HepG2 (cell line): Measurements from ENCODE around the gene ASXL1. TPM values are rescaled to one million over a fixed set of nuclear protein-coding genes. Genes with fewer than 3 reads are reported as not detected.

Experiments used
- CBX5 ChIP-seq: sonication (generic); formaldehyde crosslinking; IDR thresholded peaks from 2 replicates; pipeline ENCODE4 v1.4.0; 2020; ENCODE audit warnings: missing genetic modification reagents, borderline replicate concordance
- CHD2 ChIP-seq: IDR thresholded peaks from 2 replicates; pipeline ENCODE4 v1.6.1; 2011; ENCODE audit warnings: low read depth, low read length, improper control_type of control experiment
- DR1 ChIP-seq: sonication (generic); formaldehyde crosslinking; IDR thresholded peaks from 2 replicates; pipeline ENCODE4 v1.8.0; 2021; ENCODE audit warnings: mild to moderate bottlenecking, missing genetic modification reagents, inconsistent platforms
- HMGA1 ChIP-seq: sonication (generic); formaldehyde crosslinking; conservative IDR thresholded peaks from 2 replicates; pipeline ENCODE4 v1.4.0; 2020; ENCODE audit warnings: missing genetic modification reagents
- HNF4G ChIP-seq, 2 experiments: sonication (generic) in 1 of 2; formaldehyde crosslinking in 1 of 2; IDR thresholded peaks; 2 replicates each; pipeline versions ENCODE4 v1.4.0 to v1.6.1; 2011 to 2020; ENCODE audit warnings: borderline replicate concordance in 2 of 2, low read depth in 2 of 2, mild to moderate bottlenecking in 2 of 2, low read length in 1 of 2, missing genetic modification reagents in 1 of 2, moderate library complexity in 1 of 2
- JUNB ChIP-seq: sonication (generic); formaldehyde crosslinking; IDR thresholded peaks from 2 replicates; pipeline ENCODE4 v1.8.0; 2022; ENCODE audit warnings: missing genetic modification reagents, mild to moderate bottlenecking, borderline replicate concordance
- MAFK ChIP-seq, 2 experiments: IDR thresholded peaks in 1 of 2; conservative IDR thresholded peaks in 1 of 2; 2 replicates each; pipeline ENCODE4 v1.6.1; 2011; ENCODE audit warnings: improper control_type of control experiment in 2 of 2, low read length in 2 of 2
- NFRKB ChIP-seq: fragments of 450-650 bp; IDR thresholded peaks from 2 replicates; pipeline ENCODE4 v1.6.1; 2017
- TFAP4 ChIP-seq: sonication (generic); IDR thresholded peaks from 2 replicates; pipeline ENCODE4 v1.6.1; 2016; ENCODE audit warnings: low read depth, borderline replicate concordance
- TOPORS ChIP-seq: sonication (generic); formaldehyde crosslinking; IDR thresholded peaks from 2 replicates; pipeline ENCODE4 v1.8.0; 2023; ENCODE audit warnings: mild to moderate bottlenecking, missing genetic modification reagents
- U2AF1 ChIP-seq: fragments of 200-400 bp; formaldehyde crosslinking; optimal IDR thresholded peaks from 2 replicates; pipeline ENCODE3; 2017; ENCODE audit warnings: mild to moderate bottlenecking, low read depth, low read length
- ZEB1 ChIP-seq: IDR thresholded peaks from 2 replicates; pipeline ENCODE4 v1.6.1; 2012; ENCODE audit warnings: mild to moderate bottlenecking, low read depth, inconsistent platforms; ENCODE audit not compliant: insufficient replicate concordance
- ZMYM4 ChIP-seq: sonication (generic); formaldehyde crosslinking; IDR thresholded peaks from 2 replicates; pipeline ENCODE4 v1.8.1; 2023; ENCODE audit warnings: mild to moderate bottlenecking, missing genetic modification reagents
- ZNF10 ChIP-seq: sonication (generic); formaldehyde crosslinking; IDR thresholded peaks from 2 replicates; pipeline ENCODE4 v1.4.0; 2020; ENCODE audit warnings: mild to moderate bottlenecking, low read depth, missing genetic modification reagents, borderline replicate concordance
- ZNF33A ChIP-seq: sonication (generic); formaldehyde crosslinking; IDR thresholded peaks from 2 replicates; pipeline ENCODE4 v1.5.1; 2020; ENCODE audit warnings: missing genetic modification reagents, mild to moderate bottlenecking, moderate library complexity, borderline replicate concordance
- ZNF484 ChIP-seq: sonication (generic); formaldehyde crosslinking; IDR thresholded peaks from 2 replicates; pipeline ENCODE4 v1.5.1; 2020; ENCODE audit warnings: mild to moderate bottlenecking, low read depth, missing genetic modification reagents, borderline replicate concordance
- ZNF562 ChIP-seq: sonication (generic); formaldehyde crosslinking; IDR thresholded peaks from 2 replicates; pipeline ENCODE4 v1.8.0; 2022; ENCODE audit warnings: missing genetic modification reagents, borderline replicate concordance
- ZNF768 ChIP-seq: sonication (generic); formaldehyde crosslinking; IDR thresholded peaks from 2 replicates; pipeline ENCODE4 v1.4.0; 2020; ENCODE audit warnings: missing genetic modification reagents
- ZNF782 ChIP-seq: sonication (generic); formaldehyde crosslinking; IDR thresholded peaks from 2 replicates; pipeline ENCODE4 v1.4.0; 2020; ENCODE audit warnings: missing genetic modification reagents, mild to moderate bottlenecking, borderline replicate concordance
- polyA plus RNA-seq, 8 experiments: library from polyadenylated mRNA; depleted of rRNA in 3 of 8; stranded (reverse) in 7 of 8; unstranded in 1 of 8; fragments of >200 nt; fragmentation: Illumina TruSeq in 4 of 8; extraction: Trizol in 4 of 8; gene quantifications; 2 replicates each; pipeline versions ENCODE4 v1.2.1 to v1.2.3, GENCODE V29; 2011 to 2016; ENCODE audit warnings: low read depth in 4 of 8, missing spikeins in 1 of 8, mixed read lengths in 1 of 8; ENCODE audit not compliant: insufficient read depth in 1 of 8
- total RNA-seq, 5 experiments: library from RNA; depleted of rRNA; stranded (reverse); fragments of >200 nt; fragmentation: Illumina TruSeq; extraction: Trizol; gene quantifications; 2 replicates each; pipeline ENCODE4 v1.2.3, GENCODE V29; 2016; ENCODE audit warnings: low read depth in 1 of 5
- TF ChIP-seq, protein P1 (sequence below): sonication (generic); formaldehyde crosslinking; IDR thresholded peaks from 2 replicates; pipeline ENCODE4 v1.4.0; 2020; ENCODE audit warnings: mild to moderate bottlenecking, missing genetic modification reagents

ASXL1 gene
- total and polyA plus RNA-seq, 2 of the 13 experiments (the other 11 are each of a cell fraction or from before 2014, with no cell fraction given), result 62.1 to 74.8 TPM

DNA sequence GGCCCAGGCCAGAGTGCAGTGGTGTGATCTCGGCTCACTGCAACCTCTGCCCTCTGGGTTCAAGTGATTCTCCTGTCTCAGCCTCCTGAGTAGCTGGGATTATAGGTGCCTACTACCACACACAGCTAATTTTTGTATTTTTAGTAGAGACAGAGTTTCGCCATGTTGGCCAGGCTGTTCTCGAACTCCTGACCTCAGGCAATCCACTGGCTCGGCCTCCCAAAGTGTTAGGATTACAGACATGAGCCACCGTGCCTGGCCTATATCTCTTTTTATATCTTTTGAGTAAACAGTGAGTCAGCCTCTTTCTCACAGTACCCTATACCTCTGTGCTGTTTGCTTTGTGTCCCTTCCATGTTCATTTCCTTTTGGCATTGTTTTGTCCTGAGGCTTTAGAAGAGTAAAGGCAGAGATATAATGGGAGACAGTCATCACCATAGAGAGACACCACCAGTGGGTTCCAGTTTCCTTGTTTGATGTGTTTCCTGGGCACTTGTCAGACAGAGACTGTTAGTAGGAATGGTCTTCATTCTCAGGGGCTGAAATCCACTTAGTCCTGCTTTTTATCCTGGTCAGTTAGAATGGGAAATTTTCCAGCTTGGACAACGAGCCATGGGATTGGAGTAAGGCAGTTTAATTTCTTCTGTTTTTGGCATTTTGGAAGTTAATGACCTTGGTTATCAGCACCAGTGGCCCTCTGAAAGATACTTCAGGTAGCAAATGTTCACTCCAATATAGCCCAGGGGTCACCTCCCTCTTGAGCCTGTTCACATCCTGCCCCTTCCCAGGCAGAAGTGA lies 32.2 kb upstream of the ASXL1 start (continued):
- no peak for TF ChIP-seq ZNF782 (CRISPR knock-in tag)
- peak; percentile 90 for TF ChIP-seq ZMYM4
- peak; percentile 45; the same call in 1 of the 2 replicates for TF ChIP-seq ZNF33A (CRISPR knock-in tag)
- TF ChIP-seq ZNF768 (CRISPR knock-in tag), result no peak
- TF ChIP-seq NFRKB, result no peak
- no peak for TF ChIP-seq CHD2
- TF ChIP-seq CBX5, result peak; percentile 73; the same call in 1 of the 2 replicates
- peak; percentile 53 to 56; a peak in 2 of 4 replicates for TF ChIP-seq MAFK (conservative IDR thresholded peaks at IDR 0.05 in 1 of 2, IDR thresholded peaks at IDR 0.05 in 1 of 2; ENCODE audit: low read length in 2 of 2)
- TF ChIP-seq, protein P1, sequence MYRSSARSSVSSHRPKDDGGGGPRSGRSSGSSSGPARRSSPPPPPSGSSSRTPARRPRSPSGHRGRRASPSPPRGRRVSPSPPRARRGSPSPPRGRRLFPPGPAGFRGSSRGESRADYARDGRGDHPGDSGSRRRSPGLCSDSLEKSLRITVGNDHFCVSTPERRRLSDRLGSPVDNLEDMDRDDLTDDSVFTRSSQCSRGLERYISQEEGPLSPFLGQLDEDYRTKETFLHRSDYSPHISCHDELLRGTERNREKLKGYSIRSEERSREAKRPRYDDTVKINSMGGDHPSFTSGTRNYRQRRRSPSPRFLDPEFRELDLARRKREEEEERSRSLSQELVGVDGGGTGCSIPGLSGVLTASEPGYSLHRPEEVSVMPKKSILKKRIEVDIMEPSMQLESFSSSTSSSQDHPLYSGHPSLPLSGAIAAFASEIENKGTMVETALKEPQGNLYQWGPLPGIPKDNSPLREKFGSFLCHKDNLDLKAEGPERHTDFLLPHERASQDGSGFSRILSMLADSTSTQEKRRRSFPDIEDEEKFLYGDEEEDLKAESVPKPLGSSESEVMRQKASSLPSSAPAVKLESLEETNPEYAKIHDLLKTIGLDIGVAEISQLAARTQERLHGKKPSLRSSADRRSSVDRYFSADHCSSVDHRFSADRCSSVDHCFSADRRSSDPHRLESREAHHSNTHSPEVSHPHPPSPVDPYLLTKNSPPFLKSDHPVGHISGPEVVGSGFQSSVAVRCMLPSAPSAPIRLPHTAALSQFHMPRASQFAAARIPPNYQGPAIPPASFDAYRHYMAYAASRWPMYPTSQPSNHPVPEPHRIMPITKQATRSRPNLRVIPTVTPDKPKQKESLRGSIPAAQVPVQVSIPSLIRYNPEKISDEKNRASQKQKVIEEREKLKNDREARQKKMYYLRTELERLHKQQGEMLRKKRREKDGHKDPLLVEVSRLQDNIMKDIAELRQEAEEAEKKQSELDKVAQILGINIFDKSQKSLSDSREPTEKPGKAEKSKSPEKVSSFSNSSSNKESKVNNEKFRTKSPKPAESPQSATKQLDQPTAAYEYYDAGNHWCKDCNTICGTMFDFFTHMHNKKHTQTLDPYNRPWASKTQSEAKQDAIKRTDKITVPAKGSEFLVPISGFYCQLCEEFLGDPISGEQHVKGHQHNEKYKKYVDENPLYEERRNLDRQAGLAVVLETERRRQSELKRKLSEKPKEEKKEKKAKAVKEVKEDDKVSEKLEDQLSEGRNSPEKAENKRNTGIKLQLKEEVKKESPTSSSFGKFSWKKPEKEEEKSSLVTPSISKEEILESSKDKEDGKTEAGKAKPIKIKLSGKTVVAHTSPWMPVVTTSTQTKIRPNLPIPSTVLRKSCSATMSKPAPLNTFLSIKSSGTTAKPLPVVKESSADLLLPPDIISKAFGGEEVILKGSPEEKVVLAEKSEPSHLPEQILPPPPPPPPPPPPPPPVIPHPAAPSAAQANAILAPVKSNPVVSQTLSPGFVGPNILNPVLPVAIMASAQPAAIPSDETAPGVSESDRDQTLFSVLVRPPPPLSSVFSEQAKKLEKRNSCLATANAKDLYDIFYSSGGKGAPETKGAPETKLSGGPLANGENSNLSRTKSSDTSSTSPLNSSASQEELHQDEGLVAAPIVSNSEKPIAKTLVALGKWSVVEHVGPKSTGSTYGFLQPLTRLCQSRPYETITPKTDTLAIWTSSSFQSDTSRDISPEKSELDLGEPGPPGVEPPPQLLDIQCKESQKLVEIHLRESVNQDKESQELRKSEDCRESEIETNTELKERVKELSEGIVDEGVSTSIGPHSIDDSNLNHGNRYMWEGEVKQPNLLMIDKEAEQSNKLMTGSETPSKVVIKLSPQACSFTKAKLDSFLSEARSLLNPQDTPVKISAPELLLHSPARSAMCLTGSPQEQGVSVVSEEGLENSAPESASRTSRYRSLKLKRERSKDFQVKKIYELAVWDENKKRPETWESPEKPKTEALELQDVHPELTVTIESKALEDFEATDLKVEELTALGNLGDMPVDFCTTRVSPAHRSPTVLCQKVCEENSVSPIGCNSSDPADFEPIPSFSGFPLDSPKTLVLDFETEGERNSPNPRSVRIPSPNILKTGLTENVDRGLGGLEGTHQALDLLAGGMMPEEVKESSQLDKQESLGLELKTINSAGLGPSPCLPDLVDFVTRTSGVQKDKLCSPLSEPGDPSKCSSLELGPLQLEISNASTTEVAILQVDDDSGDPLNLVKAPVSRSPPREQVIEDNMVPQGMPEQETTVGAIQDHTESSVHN (CRISPR knock-in tag), result no peak
- no peak for TF ChIP-seq ZNF484
- peak; percentile 99 for TF ChIP-seq JUNB (CRISPR knock-in tag)
- TF ChIP-seq TFAP4, result no peak
- TF ChIP-seq DR1 (CRISPR knock-in tag), result no peak
- no peak for TF ChIP-seq ZNF10
- TF ChIP-seq U2AF1, result peak; percentile 24
- no peak for TF ChIP-seq ZEB1
- TF ChIP-seq HNF4G (IDR thresholded peaks at IDR 0.05; ENCODE audit: borderline replicate concordance, low read depth, low read length), result peak; percentile 58; the same call in 1 of the 2 replicates
- no peak for TF ChIP-seq HNF4G (CRISPR knock-in tag; IDR thresholded peaks at IDR 0.05; ENCODE audit: borderline replicate concordance, low read depth)
- TF ChIP-seq TOPORS (CRISPR knock-in tag), result no peak
- no peak for TF ChIP-seq ZNF562
- TF ChIP-seq HMGA1 (CRISPR knock-in tag), result no peak
